HepG2 (cell line): Measurements from ENCODE around the gene RNU4-1. TPM values are rescaled to one million over a fixed set of nuclear protein-coding genes. Genes with fewer than 3 reads are reported as not detected.

Experiments used
- ARNT2 ChIP-seq: sonication (generic); formaldehyde crosslinking; IDR thresholded peaks from 2 replicates; pipeline ENCODE4 v1.8.0; 2022; ENCODE audit warnings: mild to moderate bottlenecking, low read depth, missing genetic modification reagents, moderate library complexity
- DMAP1 ChIP-seq: IDR thresholded peaks from 2 replicates; pipeline ENCODE4 v1.6.1; 2016
- DNMT1 ChIP-seq: sonication (generic); formaldehyde crosslinking; IDR thresholded peaks from 2 replicates; pipeline ENCODE4 v1.5.1; 2020; ENCODE audit warnings: mild to moderate bottlenecking, missing genetic modification reagents
- ELF3 ChIP-seq: IDR thresholded peaks from 2 replicates; pipeline ENCODE4 v1.6.1; 2016; ENCODE audit warnings: missing genetic modification reagents, missing compliant biosample characterization
- FOXM1 ChIP-seq: sonication (generic); formaldehyde crosslinking; IDR thresholded peaks from 2 replicates; pipeline ENCODE4 v1.5.0; 2020; ENCODE audit warnings: missing genetic modification reagents
- FOXO1 ChIP-seq: sonication (generic); formaldehyde crosslinking; IDR thresholded peaks from 2 replicates; pipeline ENCODE4 v1.4.0; 2020; ENCODE audit warnings: missing genetic modification reagents
- GRHL1 ChIP-seq: sonication (generic); formaldehyde crosslinking; conservative IDR thresholded peaks from 2 replicates; pipeline ENCODE4 v1.8.0; 2022; ENCODE audit warnings: missing genetic modification reagents
- HDAC2 ChIP-seq: sonication (generic); formaldehyde crosslinking; IDR thresholded peaks from 2 replicates; pipeline ENCODE4 v1.4.0; 2020; ENCODE audit warnings: missing genetic modification reagents
- HNF1A ChIP-seq, 2 experiments: sonication (generic) in 1 of 2; formaldehyde crosslinking in 1 of 2; IDR thresholded peaks; 2 replicates each; pipeline versions ENCODE4 v1.4.0 to v1.6.1; 2016 to 2020; ENCODE audit warnings: borderline replicate concordance in 1 of 2, low read depth in 1 of 2, mild to moderate bottlenecking in 1 of 2, missing genetic modification reagents in 1 of 2
- HOXA5 ChIP-seq: sonication (generic); formaldehyde crosslinking; IDR thresholded peaks from 2 replicates; pipeline ENCODE4 v1.4.0; 2020; ENCODE audit warnings: missing genetic modification reagents
- KMT2A ChIP-seq: sonication (generic); formaldehyde crosslinking; IDR thresholded peaks from 2 replicates; pipeline ENCODE4 v1.4.0; 2020; ENCODE audit warnings: missing genetic modification reagents
- MTERF4 ChIP-seq: sonication (generic); formaldehyde crosslinking; IDR thresholded peaks from 2 replicates; pipeline ENCODE4 v1.8.0; 2023; ENCODE audit warnings: mild to moderate bottlenecking, missing genetic modification reagents
- PAX8 ChIP-seq: sonication (generic); formaldehyde crosslinking; IDR thresholded peaks from 2 replicates; pipeline ENCODE4 v1.8.0; 2022; ENCODE audit warnings: mild to moderate bottlenecking, missing genetic modification reagents, borderline replicate concordance
- POLR2AphosphoS2 ChIP-seq: IDR thresholded peaks from 2 replicates; pipeline ENCODE4 v1.6.1; 2011; ENCODE audit warnings: low read depth, low read length, improper control_type of control experiment
- PTBP1 ChIP-seq: fragments of 200-400 bp; formaldehyde crosslinking; IDR thresholded peaks from 2 replicates; pipeline ENCODE4 v1.6.1; 2018; ENCODE audit warnings: low read length, low read depth; ENCODE audit not compliant: poor library complexity, severe bottlenecking
- SALL2 ChIP-seq: sonication (generic); formaldehyde crosslinking; IDR thresholded peaks from 2 replicates; pipeline ENCODE4 v1.8.1; 2023; ENCODE audit warnings: mild to moderate bottlenecking, missing genetic modification reagents, inconsistent platforms
- SIX4 ChIP-seq: sonication (generic); formaldehyde crosslinking; IDR thresholded peaks from 2 replicates; pipeline ENCODE4 v1.4.0; 2020; ENCODE audit warnings: missing genetic modification reagents
- THAP8 ChIP-seq: sonication (generic); formaldehyde crosslinking; IDR thresholded peaks from 2 replicates; pipeline ENCODE4 v1.5.1; 2020; ENCODE audit warnings: missing genetic modification reagents, mild to moderate bottlenecking, borderline replicate concordance
- TIGD3 ChIP-seq: sonication (generic); formaldehyde crosslinking; IDR thresholded peaks from 2 replicates; pipeline ENCODE4 v1.5.1; 2020; ENCODE audit warnings: mild to moderate bottlenecking, missing genetic modification reagents, borderline replicate concordance
- ZNF644 ChIP-seq: IDR thresholded peaks from 2 replicates; pipeline ENCODE4 v1.6.1; 2016; ENCODE audit warnings: low read depth
- polyA plus RNA-seq, 8 experiments: library from polyadenylated mRNA; depleted of rRNA in 3 of 8; stranded (reverse) in 7 of 8; unstranded in 1 of 8; fragments of >200 nt; fragmentation: Illumina TruSeq in 4 of 8; extraction: Trizol in 4 of 8; gene quantifications; 2 replicates each; pipeline versions ENCODE4 v1.2.1 to v1.2.3, GENCODE V29; 2011 to 2016; ENCODE audit warnings: low read depth in 4 of 8, missing spikeins in 1 of 8, mixed read lengths in 1 of 8; ENCODE audit not compliant: insufficient read depth in 1 of 8
- total RNA-seq, 5 experiments: library from RNA; depleted of rRNA; stranded (reverse); fragments of >200 nt; fragmentation: Illumina TruSeq; extraction: Trizol; gene quantifications; 2 replicates each; pipeline ENCODE4 v1.2.3, GENCODE V29; 2016; ENCODE audit warnings: low read depth in 1 of 5

The RNU4-1 gene
- total and polyA plus RNA-seq, 2 of the 13 experiments (the other 11 are each of a cell fraction or from before 2014, with no cell fraction given): 7,407 TPM; not detected in 1

- TF ChIP-seq ELF3 (CRISPR knock-in tag) (0 out of 2 replicates have a peak, but pooled peaks have one; percentile 41), DNMT1 (CRISPR knock-in tag) (no peak), MTERF4 (no peak), THAP8 (no peak), ARNT2 (CRISPR knock-in tag) (peak; percentile 77), FOXM1 (CRISPR knock-in tag) (no peak), POLR2AphosphoS2 (peak; percentile 98), GRHL1 (no peak), HDAC2 (peak; percentile 68; the same call in 1 of the 2 replicates), SALL2 (peak; percentile 25; the same call in 1 of the 2 replicates), PAX8 (CRISPR knock-in tag) (no peak), HOXA5 (CRISPR knock-in tag) (peak; percentile 94), KMT2A (CRISPR knock-in tag) (peak; percentile 63; the same call in 1 of the 2 replicates), ZNF644 (no peak), DMAP1 (CRISPR knock-in tag) (no peak; the same call in none of the 2 replicates), SIX4 (CRISPR knock-in tag) (no peak), PTBP1 (no peak), TIGD3 (CRISPR knock-in tag) (no peak; the same call in 1 of the 2 replicates), FOXO1 (no peak), HNF1A (IDR thresholded peaks at IDR 0.05; ENCODE audit: low read depth) (0 out of 2 replicates have a peak, but pooled peaks have one; percentile 59), HNF1A (CRISPR knock-in tag; IDR thresholded peaks at IDR 0.05; ENCODE audit: borderline replicate concordance) (peak; percentile 55; the same call in 1 of the 2 replicates)
Measured at GRCh38 chr12:120292661-120293531, at the start of gene RNU4-1 (continued).
